DOHH2 (cell line): Measurements from ENCODE around the gene UBAP1L.

Source experiments
- H3F3A ChIP-seq: fragments of 200-600 bp; sonication (generic), shearing (Covaris generic); 2 replicates; pipeline ENCODE4 v1.6.0; 2016; ENCODE audit warnings: antibody characterized with exemption, mild to moderate bottlenecking; ENCODE audit not compliant: control insufficient read depth, insufficient read depth
- H3K27ac ChIP-seq: fragments of 200-600 bp; sonication (generic); 2 replicates; pipeline ENCODE4 v1.5.1; 2014; ENCODE audit warnings: low read depth, mild to moderate bottlenecking, low read length, moderate library complexity
- H3K27me3 ChIP-seq: fragments of 200-600 bp; sonication (generic); 2 replicates; pipeline ENCODE4 v1.6.1; 2014; ENCODE audit warnings: mild to moderate bottlenecking, low read length, mixed read lengths; ENCODE audit not compliant: control insufficient read depth
- H3K36me3 ChIP-seq: fragments of 200-600 bp; sonication (generic); 2 replicates; pipeline ENCODE4 v1.6.1; 2014; ENCODE audit warnings: mild to moderate bottlenecking, low read length, moderate library complexity, mixed read lengths; ENCODE audit not compliant: control insufficient read depth
- H3K4me1 ChIP-seq: fragments of 200-600 bp; sonication (generic); 2 replicates; pipeline ENCODE4 v1.6.1; 2014; ENCODE audit warnings: mild to moderate bottlenecking, low read length, mixed read lengths; ENCODE audit not compliant: control insufficient read depth
- H3K4me2 ChIP-seq: fragments of 200-600 bp; sonication (generic); 2 replicates; pipeline ENCODE4 v1.6.0; 2014; ENCODE audit warnings: mild to moderate bottlenecking, low read length, moderate library complexity
- H3K4me3 ChIP-seq: fragments of 200-600 bp; sonication (generic); 2 replicates; pipeline ENCODE4 v1.5.1; 2014; ENCODE audit warnings: mild to moderate bottlenecking, low read length, mixed read lengths
- H3K79me2 ChIP-seq: fragments of 200-600 bp; sonication (generic); 2 replicates; pipeline ENCODE4 v1.6.1; 2014; ENCODE audit warnings: mild to moderate bottlenecking, low read length, mixed read lengths; ENCODE audit not compliant: control insufficient read depth
- H3K9me2 ChIP-seq: fragments of 200-600 bp; sonication (generic); replicated peaks from 2 replicates; pipeline ENCODE4 v1.6.1; 2014; ENCODE audit warnings: mild to moderate bottlenecking, low read length, mixed read lengths; ENCODE audit not compliant: control insufficient read depth
- H3K9me3 ChIP-seq: fragments of 200-600 bp; sonication (generic); 2 replicates; pipeline ENCODE4 v1.6.1; 2014; ENCODE audit warnings: antibody characterized with exemption, low read length, mixed read lengths; ENCODE audit not compliant: control insufficient read depth, insufficient read depth
- H4K20me1 ChIP-seq: fragments of 200-600 bp; sonication (generic); 2 replicates; pipeline ENCODE4 v1.6.0; 2014; ENCODE audit warnings: low read depth, mild to moderate bottlenecking, antibody characterized with exemption, low read length, moderate library complexity; ENCODE audit not compliant: control insufficient read depth, insufficient read depth
- EZH2phosphoT487 ChIP-seq: fragments of 200-600 bp; sonication (generic); IDR thresholded peaks from 2 replicates; pipeline ENCODE4 v1.6.1; 2017; ENCODE audit warnings: borderline replicate concordance, mild to moderate bottlenecking, antibody characterized with exemption, low read length, moderate library complexity, mixed read lengths
- TF ChIP-seq, protein P1 (sequence below): fragments of 200-600 bp; sonication (generic); IDR thresholded peaks from one replicate; pipeline ENCODE4 v1.5.1; 2014; ENCODE audit warnings: antibody characterized with exemption, mild to moderate bottlenecking, low read depth, low read length; ENCODE audit not compliant: poor library complexity, severe bottlenecking

UBAP1L gene

DNA sequence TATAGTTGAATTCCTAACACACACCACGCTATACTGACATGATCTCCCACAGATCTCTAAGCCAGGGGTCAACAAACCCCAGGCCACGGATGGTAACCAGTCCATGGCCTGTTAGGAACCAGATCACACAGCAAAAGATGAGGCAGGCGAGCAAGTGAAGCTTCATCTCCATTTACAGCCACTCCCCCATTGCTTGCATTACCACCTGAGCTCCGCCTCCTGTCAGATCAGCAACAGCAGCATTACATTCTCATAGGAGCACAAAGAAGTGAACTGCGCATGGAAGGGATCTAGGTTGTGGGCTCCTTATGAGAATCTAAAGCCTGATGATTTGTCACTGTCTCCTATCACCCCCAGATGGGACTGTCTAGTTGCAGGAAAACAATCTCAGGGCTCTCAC lies 15.9 kb upstream of the UBAP1L start:
- peaks cover 46% of the 10 kb centered on the region for H3K36me3 ChIP-seq
- H4K20me1 ChIP-seq = peaks cover 7% of the 10 kb centered on the region; the same call in 1 of the 2 replicates
- peaks cover 69% of the 10 kb centered on the region for H3K79me2 ChIP-seq
- H3K4me1 ChIP-seq = peaks cover 19% of the 10 kb centered on the region
- no peaks in the 10 kb centered on the region for H3K9me3 ChIP-seq
- H3K9me2 ChIP-seq = no peaks in the 10 kb centered on the region
- no peaks in the 10 kb centered on the region for H3K27me3 ChIP-seq
- no peak overlapping the region for H3K4me3 ChIP-seq
- H3F3A ChIP-seq = no peaks in the 10 kb centered on the region
- H3K4me2 ChIP-seq = 0 out of 2 replicates have a peak overlapping the region, but pooled peaks have one; percentile 7
- no peak overlapping the region for H3K27ac ChIP-seq
- TF ChIP-seq, protein P1, sequence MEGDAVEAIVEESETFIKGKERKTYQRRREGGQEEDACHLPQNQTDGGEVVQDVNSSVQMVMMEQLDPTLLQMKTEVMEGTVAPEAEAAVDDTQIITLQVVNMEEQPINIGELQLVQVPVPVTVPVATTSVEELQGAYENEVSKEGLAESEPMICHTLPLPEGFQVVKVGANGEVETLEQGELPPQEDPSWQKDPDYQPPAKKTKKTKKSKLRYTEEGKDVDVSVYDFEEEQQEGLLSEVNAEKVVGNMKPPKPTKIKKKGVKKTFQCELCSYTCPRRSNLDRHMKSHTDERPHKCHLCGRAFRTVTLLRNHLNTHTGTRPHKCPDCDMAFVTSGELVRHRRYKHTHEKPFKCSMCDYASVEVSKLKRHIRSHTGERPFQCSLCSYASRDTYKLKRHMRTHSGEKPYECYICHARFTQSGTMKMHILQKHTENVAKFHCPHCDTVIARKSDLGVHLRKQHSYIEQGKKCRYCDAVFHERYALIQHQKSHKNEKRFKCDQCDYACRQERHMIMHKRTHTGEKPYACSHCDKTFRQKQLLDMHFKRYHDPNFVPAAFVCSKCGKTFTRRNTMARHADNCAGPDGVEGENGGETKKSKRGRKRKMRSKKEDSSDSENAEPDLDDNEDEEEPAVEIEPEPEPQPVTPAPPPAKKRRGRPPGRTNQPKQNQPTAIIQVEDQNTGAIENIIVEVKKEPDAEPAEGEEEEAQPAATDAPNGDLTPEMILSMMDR = no peak
- no peak for TF ChIP-seq EZH2phosphoT487

DNA sequence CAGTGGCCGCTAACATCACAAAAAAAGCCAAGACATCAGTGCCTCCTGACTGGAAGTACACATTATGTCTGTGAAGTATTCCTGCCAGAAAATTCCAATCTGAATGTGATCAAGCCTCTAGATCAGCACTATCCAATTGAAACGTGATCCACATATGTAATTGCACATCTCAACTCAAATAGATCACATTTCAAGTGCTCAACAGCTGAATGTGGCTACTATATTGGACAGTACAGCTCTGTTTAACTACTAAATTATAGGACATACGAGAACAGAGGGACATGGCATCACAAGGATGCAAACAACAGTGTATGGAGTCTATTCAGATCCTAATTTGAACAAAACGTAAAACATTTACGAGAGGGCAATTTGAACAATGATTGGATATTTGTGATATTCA lies 542 bp upstream of the UBAP1L start:
- peaks cover 10% of the 10 kb centered on the region; the same call in 1 of the 2 replicates for H3F3A ChIP-seq
- no peak overlapping the region for H3K4me2 ChIP-seq
- H3K9me3 ChIP-seq = no peaks in the 10 kb centered on the region
- no peaks in the 10 kb centered on the region for H3K9me2 ChIP-seq
- no peak overlapping the region for H3K27ac ChIP-seq
- TF ChIP-seq, protein P1 = no peak
- no peak for TF ChIP-seq EZH2phosphoT487
- no peaks in the 10 kb centered on the region for H4K20me1 ChIP-seq
- no peak overlapping the region for H3K4me3 ChIP-seq
- H3K27me3 ChIP-seq = no peaks in the 10 kb centered on the region
- peaks cover 67% of the 10 kb centered on the region for H3K36me3 ChIP-seq
- no peaks in the 10 kb centered on the region for H3K79me2 ChIP-seq
- no peaks in the 10 kb centered on the region for H3K4me1 ChIP-seq

DNA sequence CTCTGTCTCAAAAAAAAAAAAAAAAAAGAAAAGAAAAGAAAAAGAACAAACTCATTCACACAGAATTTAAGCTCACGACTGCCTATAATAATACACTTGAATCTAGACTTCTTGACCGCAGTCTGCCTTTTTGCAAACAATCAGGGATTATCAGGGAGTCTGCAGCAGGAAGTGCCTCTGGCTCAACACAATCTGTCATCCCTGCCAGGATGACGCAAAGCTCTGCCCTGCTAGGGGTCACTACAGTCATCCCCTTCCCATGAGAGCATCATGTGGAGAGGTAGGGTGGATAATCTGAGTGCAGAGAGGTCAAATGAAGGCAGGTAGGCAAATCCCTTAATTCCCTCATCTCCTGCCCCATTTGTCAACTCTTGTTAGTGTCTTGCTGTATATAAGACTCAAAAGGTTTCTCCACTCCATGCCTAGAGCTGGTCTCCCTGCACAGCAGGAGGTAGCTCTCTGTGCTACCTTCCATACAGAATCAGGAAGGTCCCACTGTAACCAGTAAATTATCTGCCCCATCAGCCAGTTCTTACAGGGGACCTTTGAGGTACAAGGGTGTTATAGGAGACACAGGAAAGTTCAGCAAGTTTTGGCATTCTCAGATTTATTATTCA lies 4.2 kb downstream of the UBAP1L start:
- Histone ChIP-seq H3K4me2 (no peak overlapping the region), H3F3A (0 out of 2 replicates have a peak, but pooled peaks cover 5% of the 10 kb centered on the region), H3K9me3 (no peaks in the 10 kb centered on the region), H3K27me3 (no peaks in the 10 kb centered on the region), H3K36me3 (peaks cover 27% of the 10 kb centered on the region), H3K4me3 (no peak overlapping the region), H3K4me1 (no peaks in the 10 kb centered on the region), H4K20me1 (no peaks in the 10 kb centered on the region), H3K27ac (no peak overlapping the region), H3K79me2 (no peaks in the 10 kb centered on the region), H3K9me2 (no peaks in the 10 kb centered on the region)
- no peak for TF ChIP-seq EZH2phosphoT487
- TF ChIP-seq, protein P1 = no peak
